Measurements from ENCODE around the gene GOLGA5.

- TF ChIP-seq, protein P1, sequence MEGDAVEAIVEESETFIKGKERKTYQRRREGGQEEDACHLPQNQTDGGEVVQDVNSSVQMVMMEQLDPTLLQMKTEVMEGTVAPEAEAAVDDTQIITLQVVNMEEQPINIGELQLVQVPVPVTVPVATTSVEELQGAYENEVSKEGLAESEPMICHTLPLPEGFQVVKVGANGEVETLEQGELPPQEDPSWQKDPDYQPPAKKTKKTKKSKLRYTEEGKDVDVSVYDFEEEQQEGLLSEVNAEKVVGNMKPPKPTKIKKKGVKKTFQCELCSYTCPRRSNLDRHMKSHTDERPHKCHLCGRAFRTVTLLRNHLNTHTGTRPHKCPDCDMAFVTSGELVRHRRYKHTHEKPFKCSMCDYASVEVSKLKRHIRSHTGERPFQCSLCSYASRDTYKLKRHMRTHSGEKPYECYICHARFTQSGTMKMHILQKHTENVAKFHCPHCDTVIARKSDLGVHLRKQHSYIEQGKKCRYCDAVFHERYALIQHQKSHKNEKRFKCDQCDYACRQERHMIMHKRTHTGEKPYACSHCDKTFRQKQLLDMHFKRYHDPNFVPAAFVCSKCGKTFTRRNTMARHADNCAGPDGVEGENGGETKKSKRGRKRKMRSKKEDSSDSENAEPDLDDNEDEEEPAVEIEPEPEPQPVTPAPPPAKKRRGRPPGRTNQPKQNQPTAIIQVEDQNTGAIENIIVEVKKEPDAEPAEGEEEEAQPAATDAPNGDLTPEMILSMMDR (IDR thresholded peaks at IDR 0.05 in 8 of 11, conservative IDR thresholded peaks at IDR 0.05 in 3 of 11): no peak
- TF ChIP-seq POLR2AphosphoS5 (IDR thresholded peaks at IDR 0.05): peak in 1 of 3 donors; percentile 55
- no peak for TF ChIP-seq POLR2A (IDR thresholded peaks at IDR 0.05)
Observed at GRCh38 chr14:92848887-92849286, 54.8 kb downstream of the GOLGA5 start.
